DND-41 (cell line): Measurements from ENCODE around the gene FBLN7.

Experiments
- ATAC-seq: fragments of 200-7000 bp; cut with Tn5 transposase; 3 replicates; pipeline ENCODE4 v1.9.1; 2021; ENCODE audit warnings: low read depth; ENCODE audit not compliant: insufficient read depth
- DNase-seq: peaks from one replicate; pipeline ENCODE4 v3.0.0-alpha.2; 2020
- H2AFZ ChIP-seq: 2 replicates; pipeline ENCODE4 v1.6.0; 2012; ENCODE audit warnings: low read depth, low read length
- H3K27ac ChIP-seq: 2 replicates; pipeline ENCODE4 v1.5.1; 2012; ENCODE audit warnings: low read length, inconsistent platforms
- H3K27me3 ChIP-seq: fragments of 200-600 bp; sonication (generic); 2 replicates; pipeline ENCODE4 v1.6.0; 2012; ENCODE audit warnings: low read length, mild to moderate bottlenecking, inconsistent platforms; ENCODE audit not compliant: insufficient read depth, poor library complexity
- H3K36me3 ChIP-seq: 2 replicates; pipeline ENCODE4 v1.5.1; 2012; ENCODE audit warnings: low read length, inconsistent platforms; ENCODE audit not compliant: insufficient read depth
- H3K4me1 ChIP-seq: 2 replicates; pipeline ENCODE4 v1.5.1; 2012; ENCODE audit warnings: mild to moderate bottlenecking, low read length; ENCODE audit not compliant: insufficient read depth
- H3K4me2 ChIP-seq: 2 replicates; pipeline ENCODE4 v1.6.0; 2012; ENCODE audit warnings: mild to moderate bottlenecking, moderate library complexity, low read length, inconsistent platforms; ENCODE audit not compliant: insufficient read depth
- H3K4me3 ChIP-seq, 2 experiments: fragments of 200-600 bp in 1 of 2; shearing (Covaris generic) in 1 of 2; 2 replicates each; pipeline ENCODE4 v1.5.1; 2012 to 2016; ENCODE audit warnings: inconsistent platforms in 2 of 2, low read length in 2 of 2, mild to moderate bottlenecking in 2 of 2, low read depth in 1 of 2, moderate library complexity in 1 of 2
- H3K79me2 ChIP-seq: 2 replicates; pipeline ENCODE4 v1.6.0; 2012; ENCODE audit warnings: low read length, inconsistent platforms; ENCODE audit not compliant: insufficient read depth
- H3K9ac ChIP-seq: 2 replicates; pipeline ENCODE4 v1.6.0; 2012; ENCODE audit warnings: low read depth, mild to moderate bottlenecking, inconsistent platforms, low read length, moderate library complexity
- H3K9me3 ChIP-seq: 2 replicates; pipeline ENCODE4 v1.5.1; 2012; ENCODE audit warnings: low read length, moderate library complexity, mild to moderate bottlenecking, inconsistent platforms; ENCODE audit not compliant: insufficient read depth, severe bottlenecking
- H4K20me1 ChIP-seq: 2 replicates; pipeline ENCODE4 v1.6.0; 2012; ENCODE audit warnings: low read length; ENCODE audit not compliant: insufficient read depth
- EZH2 ChIP-seq: IDR thresholded peaks from 3 replicates; pipeline ENCODE4 v1.6.1; 2012; ENCODE audit warnings: borderline replicate concordance, low read depth, mild to moderate bottlenecking, moderate library complexity, low read length, inconsistent platforms; ENCODE audit not compliant: severe bottlenecking
- TF ChIP-seq, protein P1 (sequence below): IDR thresholded peaks from 2 replicates; pipeline ENCODE4 v1.5.1; 2012; ENCODE audit warnings: borderline replicate concordance, low read length, moderate library complexity, mild to moderate bottlenecking; ENCODE audit not compliant: poor library complexity, severe bottlenecking; ENCODE audit errors: extremely low read depth

Gene FBLN7

GRCh38 chr2:112142525-112143078 is 4.4 kb downstream of the FBLN7 start:
- H3K27me3 ChIP-seq = no peaks in the 10 kb centered on the region
- no peak overlapping the region for H3K4me2 ChIP-seq
- no peaks in the 10 kb centered on the region for H4K20me1 ChIP-seq
- H3K4me1 ChIP-seq = no peaks in the 10 kb centered on the region
- no peak overlapping the region for H2AFZ ChIP-seq
- H3K79me2 ChIP-seq = no peaks in the 10 kb centered on the region
- ATAC-seq = no peak
- H3K4me3 ChIP-seq = no peak overlapping the region
- no peak for DNase-seq
- no peaks in the 10 kb centered on the region for H3K9me3 ChIP-seq
- TF ChIP-seq, protein P1, sequence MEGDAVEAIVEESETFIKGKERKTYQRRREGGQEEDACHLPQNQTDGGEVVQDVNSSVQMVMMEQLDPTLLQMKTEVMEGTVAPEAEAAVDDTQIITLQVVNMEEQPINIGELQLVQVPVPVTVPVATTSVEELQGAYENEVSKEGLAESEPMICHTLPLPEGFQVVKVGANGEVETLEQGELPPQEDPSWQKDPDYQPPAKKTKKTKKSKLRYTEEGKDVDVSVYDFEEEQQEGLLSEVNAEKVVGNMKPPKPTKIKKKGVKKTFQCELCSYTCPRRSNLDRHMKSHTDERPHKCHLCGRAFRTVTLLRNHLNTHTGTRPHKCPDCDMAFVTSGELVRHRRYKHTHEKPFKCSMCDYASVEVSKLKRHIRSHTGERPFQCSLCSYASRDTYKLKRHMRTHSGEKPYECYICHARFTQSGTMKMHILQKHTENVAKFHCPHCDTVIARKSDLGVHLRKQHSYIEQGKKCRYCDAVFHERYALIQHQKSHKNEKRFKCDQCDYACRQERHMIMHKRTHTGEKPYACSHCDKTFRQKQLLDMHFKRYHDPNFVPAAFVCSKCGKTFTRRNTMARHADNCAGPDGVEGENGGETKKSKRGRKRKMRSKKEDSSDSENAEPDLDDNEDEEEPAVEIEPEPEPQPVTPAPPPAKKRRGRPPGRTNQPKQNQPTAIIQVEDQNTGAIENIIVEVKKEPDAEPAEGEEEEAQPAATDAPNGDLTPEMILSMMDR = no peak
- no peak overlapping the region for H3K27ac ChIP-seq
- no peaks in the 10 kb centered on the region for H3K36me3 ChIP-seq
- no peak overlapping the region for H3K9ac ChIP-seq

GRCh38 chr2:112143150-112143549 is 5.0 kb downstream of the FBLN7 start:
- Histone ChIP-seq H3K4me2 (no peak overlapping the region), H4K20me1 (no peaks in the 10 kb centered on the region), H3K9ac (no peak overlapping the region), H3K27me3 (no peaks in the 10 kb centered on the region), H3K9me3 (no peaks in the 10 kb centered on the region), H3K4me1 (no peaks in the 10 kb centered on the region), H3K27ac (no peak overlapping the region), H3K79me2 (no peaks in the 10 kb centered on the region), H3K4me3 (no peak overlapping the region), H2AFZ (no peak overlapping the region), H3K36me3 (no peaks in the 10 kb centered on the region)
- DNase-seq (no peak), ATAC-seq (no peak)
- TF ChIP-seq EZH2 = no peak
- TF ChIP-seq, protein P1 = no peak

DNA sequence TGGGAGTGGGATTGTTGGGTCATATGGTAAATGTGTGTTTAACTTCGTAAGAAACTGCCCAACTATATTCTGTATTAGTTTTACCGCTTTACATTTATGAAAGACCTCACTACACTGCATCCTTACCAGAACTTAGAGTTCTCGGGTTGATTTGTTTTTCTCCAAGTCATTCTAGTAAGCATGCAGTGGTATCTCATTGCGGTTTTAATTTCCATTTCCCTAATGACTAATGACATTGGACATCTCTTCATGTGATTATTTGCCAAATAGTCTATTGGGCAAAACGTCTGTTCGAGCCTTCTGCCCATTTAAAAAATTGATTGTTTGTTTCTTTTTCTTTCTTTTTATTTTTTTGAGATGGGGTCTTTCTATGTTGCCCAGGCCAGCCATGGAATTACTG is 6.8 kb downstream of the FBLN7 start:
- H3K36me3 ChIP-seq = no peaks in the 10 kb centered on the region

More for the DNA sequence above, 6.8 kb downstream of the FBLN7 start:
- no peak overlapping the region for H3K27ac ChIP-seq
- no peak overlapping the region for H2AFZ ChIP-seq
- no peaks in the 10 kb centered on the region for H3K9me3 ChIP-seq
- no peak overlapping the region for H3K4me3 ChIP-seq
- ATAC-seq = no peak
- no peaks in the 10 kb centered on the region for H4K20me1 ChIP-seq
- TF ChIP-seq, protein P1 = no peak
- no peaks in the 10 kb centered on the region for H3K4me1 ChIP-seq
- H3K4me2 ChIP-seq = no peak overlapping the region
- H3K9ac ChIP-seq = no peak overlapping the region
- no peak for DNase-seq
- H3K79me2 ChIP-seq = no peaks in the 10 kb centered on the region
- H3K27me3 ChIP-seq = no peaks in the 10 kb centered on the region
